H1 (cell line): ENCODE data around the gene GSTM2. TPM values are rescaled to one million over a fixed set of nuclear protein-coding genes. Genes with fewer than 3 reads are reported as not detected.

ENCODE experiments used
- CTCF ChIA-PET: fragments of 300-600 bp; sonication (Branson Sonifier 250); formaldehyde crosslinking; loops from one replicate; lab custom pipeline; 2021; ENCODE audit not compliant: partially characterized antibody; lab: Charles Lee
- POLR2A ChIA-PET: fragments of 300-600 bp; sonication (Branson Sonifier 250); formaldehyde crosslinking; loops from one replicate; lab custom pipeline; 2021; ENCODE audit warnings: inconsistent platforms; ENCODE audit not compliant: partially characterized antibody; lab: Charles Lee
- DNase-seq, 2 experiments: peaks; one replicate each; pipeline versions ENCODE4 v3.0.0 to v3.0.0-alpha.2; 2010 to 2022; ENCODE audit warnings: low spot score in 2 of 2, low read depth in 1 of 2, mixed read lengths in 1 of 2
- FAIRE-seq: peaks from 2 replicates; lab custom pipeline; 2011; peaks lifted over from hg19 to GRCh38; lab: Jason Lieb, UNC
- H2AFZ ChIP-seq: 2 replicates; pipeline ENCODE4 v1.8.1; 2012; ENCODE audit warnings: low read length, inconsistent platforms
- H2AK5ac ChIP-seq: 2 replicates; pipeline ENCODE4 v1.6.1; 2013; ENCODE audit warnings: low read depth, low read length
- H2BK120ac ChIP-seq: replicated peaks from 2 replicates; pipeline ENCODE3; 2013; ENCODE audit warnings: low read depth, low read length, inconsistent platforms
- H2BK12ac ChIP-seq: 2 replicates; pipeline ENCODE4 v1.6.1; 2013; ENCODE audit warnings: low read depth, low read length
- H2BK15ac ChIP-seq: 2 replicates; pipeline ENCODE4 v1.6.1; 2013; ENCODE audit warnings: low read length
- H2BK20ac ChIP-seq: 2 replicates; pipeline ENCODE4 v1.6.1; 2013; ENCODE audit warnings: low read length
- H2BK5ac ChIP-seq: 2 replicates; pipeline ENCODE4 v1.6.1; 2013; ENCODE audit warnings: low read depth, low read length
- H3K14ac ChIP-seq: 2 replicates; pipeline ENCODE4 v1.6.1; 2013; ENCODE audit warnings: inconsistent platforms; ENCODE audit not compliant: insufficient read length
- H3K18ac ChIP-seq: 2 replicates; pipeline ENCODE4 v1.6.1; 2013; ENCODE audit warnings: low read length; ENCODE audit errors: extremely low read depth
- H3K23ac ChIP-seq: 2 replicates; pipeline ENCODE4 v1.6.1; 2013; ENCODE audit warnings: inconsistent platforms; ENCODE audit not compliant: insufficient read length
- H3K23me2 ChIP-seq: 2 replicates; pipeline ENCODE4 v1.6.1; 2013; ENCODE audit warnings: low read depth, low read length
- H3K27ac ChIP-seq: 2 replicates; pipeline ENCODE4 v1.6.1; 2011; ENCODE audit warnings: low read depth, low read length, inconsistent platforms
- H3K27me3 ChIP-seq, 4 experiments: replicated peaks in 1 of 4; 1 replicate in 1 of 4; 2 replicates in 3 of 4; pipeline versions ENCODE4 v1.6.1 to v1.8.1; 2011 to 2013; ENCODE audit warnings: low read length in 3 of 4, mild to moderate bottlenecking in 3 of 4, inconsistent platforms in 2 of 4, mixed read lengths in 2 of 4, moderate library complexity in 1 of 4; ENCODE audit not compliant: control insufficient read depth in 3 of 4, insufficient read depth in 3 of 4; ENCODE audit errors: extremely low read depth in 1 of 4
- H3K36me3 ChIP-seq, 4 experiments: 2 replicates each; pipeline versions ENCODE4 v1.6.1 to v1.8.1; 2011 to 2013; ENCODE audit warnings: mild to moderate bottlenecking in 4 of 4, low read length in 3 of 4, moderate library complexity in 2 of 4, control low read depth in 1 of 4, inconsistent platforms in 1 of 4; ENCODE audit not compliant: insufficient read depth in 4 of 4, control insufficient read depth in 2 of 4
- H3K4ac ChIP-seq: replicated peaks from 2 replicates; pipeline ENCODE3; 2013; ENCODE audit warnings: low read length, low read depth, mixed read lengths, inconsistent platforms; ENCODE audit not compliant: insufficient read length
- H3K4me1 ChIP-seq, 4 experiments: replicated peaks in 1 of 4; 1 replicate in 1 of 4; 2 replicates in 3 of 4; pipeline versions ENCODE4 v1.6.1 to v1.8.1; 2011 to 2013; ENCODE audit warnings: low read length in 3 of 4, inconsistent platforms in 2 of 4, mixed read lengths in 1 of 4; ENCODE audit not compliant: insufficient read depth in 4 of 4, control insufficient read depth in 3 of 4
- H3K4me2 ChIP-seq, 2 experiments: 2 replicates each; pipeline versions ENCODE4 v1.6.1 to v1.8.1; 2011 to 2013; ENCODE audit warnings: low read depth in 2 of 2, low read length in 2 of 2, control low read depth in 1 of 2, inconsistent platforms in 1 of 2, mild to moderate bottlenecking in 1 of 2; ENCODE audit not compliant: insufficient read depth in 1 of 2
- H3K4me3 ChIP-seq, 4 experiments: fragments of 200-600, 300-600 bp in 1 of 4; sonication (generic), shearing (Covaris generic), sonication (Bioruptor Twin) in 1 of 4; 2 replicates each; pipeline versions ENCODE4 v1.5.1 to v1.8.1; 2011 to 2016; ENCODE audit warnings: low read length in 4 of 4, low read depth in 3 of 4, control low read depth in 2 of 4, inconsistent platforms in 2 of 4, mild to moderate bottlenecking in 2 of 4, mixed read lengths in 1 of 4, moderate library complexity in 1 of 4; ENCODE audit not compliant: insufficient read depth in 2 of 4; ENCODE audit errors: extremely low read depth in 1 of 4
- H3K56ac ChIP-seq: replicated peaks from 2 replicates; pipeline ENCODE3; 2013; ENCODE audit warnings: low read depth, mild to moderate bottlenecking, mixed read lengths, low read length, inconsistent platforms; ENCODE audit not compliant: insufficient read length
- H3K79me1 ChIP-seq: 2 replicates; pipeline ENCODE4 v1.6.1; 2013; ENCODE audit warnings: low read depth, low read length, control low read depth
- H3K79me2 ChIP-seq, 2 experiments: 2 replicates each; pipeline versions ENCODE4 v1.6.1 to v1.8.1; 2012 to 2013; ENCODE audit warnings: low read length in 2 of 2, mild to moderate bottlenecking in 2 of 2, inconsistent platforms in 1 of 2; ENCODE audit not compliant: insufficient read depth in 2 of 2, control insufficient read depth in 1 of 2
- H3K9ac ChIP-seq, 4 experiments: replicated peaks in 1 of 4; 1 replicate in 1 of 4; 2 replicates in 3 of 4; pipeline versions ENCODE4 v1.6.1 to v1.8.1; 2011 to 2013; ENCODE audit warnings: low read depth in 3 of 4, low read length in 3 of 4, control low read depth in 2 of 4, mild to moderate bottlenecking in 2 of 4, moderate library complexity in 2 of 4, inconsistent platforms in 1 of 4; ENCODE audit errors: extremely low read depth in 1 of 4
- H3K9me3 ChIP-seq, 2 experiments: 2 replicates each; pipeline versions ENCODE4 v1.6.1 to v1.8.1; 2012 to 2013; ENCODE audit warnings: mild to moderate bottlenecking in 2 of 2, moderate library complexity in 2 of 2, control low read depth in 1 of 2, inconsistent platforms in 1 of 2, low read depth in 1 of 2, low read length in 1 of 2, mixed read lengths in 1 of 2; ENCODE audit not compliant: insufficient read depth in 2 of 2
- H4K20me1 ChIP-seq, 2 experiments: replicated peaks in 1 of 2; 2 replicates each; pipeline versions ENCODE3 to v1.8.1; 2011 to 2013; ENCODE audit warnings: inconsistent platforms in 2 of 2, low read length in 2 of 2, mild to moderate bottlenecking in 1 of 2; ENCODE audit not compliant: insufficient read depth in 2 of 2, control insufficient read depth in 1 of 2
- H4K5ac ChIP-seq: 2 replicates; pipeline ENCODE4 v1.6.1; 2013; ENCODE audit warnings: low read length, low read depth, mixed read lengths, inconsistent platforms; ENCODE audit not compliant: insufficient read length
- H4K8ac ChIP-seq: 2 replicates; pipeline ENCODE4 v1.8.0; 2013; ENCODE audit warnings: mild to moderate bottlenecking, moderate library complexity, low read length, inconsistent platforms; ENCODE audit not compliant: insufficient read depth; ENCODE audit errors: extremely low read depth
- H4K91ac ChIP-seq: replicated peaks from 2 replicates; pipeline ENCODE3; 2013; ENCODE audit warnings: low read length, mixed read lengths, inconsistent platforms; ENCODE audit not compliant: insufficient read length
- POLR2A ChIP-seq, 2 experiments: IDR thresholded peaks; 1 replicate in 1 of 2; 2 replicates in 1 of 2; pipeline ENCODE4 v1.6.1; 2011; ENCODE audit warnings: low read depth in 2 of 2, low read length in 2 of 2, mild to moderate bottlenecking in 2 of 2; ENCODE audit errors: control extremely low read depth in 1 of 2
- RFX5 ChIP-seq: IDR thresholded peaks from 2 replicates; pipeline ENCODE4 v1.6.1; 2011; ENCODE audit warnings: low read depth, low read length, improper control_type of control experiment, borderline replicate concordance
- TBP ChIP-seq: IDR thresholded peaks from 2 replicates; pipeline ENCODE4 v1.6.1; 2011; ENCODE audit warnings: low read depth, low read length, improper control_type of control experiment
- WGBS, 2 experiments: shearing (Covaris generic) in 1 of 2; methylation state at CpG; one replicate each; pipeline versions ENCODE4 v1.1.6 to v1.1.7; 2013 to 2015; ENCODE audit warnings: low lambda C conversion rate in 2 of 2, mixed read lengths in 2 of 2, inconsistent platforms in 1 of 2, low coverage in 1 of 2, missing lambda C conversion rate in 1 of 2; ENCODE audit not compliant: insufficient replicate concordance in 2 of 2, insufficient coverage in 1 of 2, insufficient read length in 1 of 2; ENCODE audit errors: extremely low coverage in 1 of 2, missing lambda C conversion rate in 1 of 2; 5-methylcytosine and 5-hydroxymethylcytosine counted together
- polyA plus RNA-seq, 7 experiments: library from polyadenylated mRNA; depleted of rRNA in 3 of 7; stranded (reverse) in 5 of 7; unstranded in 2 of 7; fragments of >200 nt in 5 of 7; fragments of 200-250 nt in 2 of 7; gene quantifications; 1 replicate in 5 of 7; 2 replicates in 1 of 7; 4 replicates in 1 of 7; pipeline versions ENCODE4 v1.2.1 to v1.2.3, GENCODE V29; 2011 to 2013; ENCODE audit warnings: missing spikeins in 2 of 7, mixed read lengths in 2 of 7
- total RNA-seq: library from RNA; stranded (reverse); fragmentation: NEBNext Ultra II Directional; extraction: Animal tissue kit (Norgen Biotek cat#: 25700); gene quantifications from 2 replicates; pipeline ENCODE4 v1.2.1, GENCODE V29; 2021

GSTM2 gene
- total and polyA plus RNA-seq, 2 of the 8 experiments (the other 6 are each of a cell fraction or from before 2014, with no cell fraction given) = 9.6 to 23.1 TPM

DNA sequence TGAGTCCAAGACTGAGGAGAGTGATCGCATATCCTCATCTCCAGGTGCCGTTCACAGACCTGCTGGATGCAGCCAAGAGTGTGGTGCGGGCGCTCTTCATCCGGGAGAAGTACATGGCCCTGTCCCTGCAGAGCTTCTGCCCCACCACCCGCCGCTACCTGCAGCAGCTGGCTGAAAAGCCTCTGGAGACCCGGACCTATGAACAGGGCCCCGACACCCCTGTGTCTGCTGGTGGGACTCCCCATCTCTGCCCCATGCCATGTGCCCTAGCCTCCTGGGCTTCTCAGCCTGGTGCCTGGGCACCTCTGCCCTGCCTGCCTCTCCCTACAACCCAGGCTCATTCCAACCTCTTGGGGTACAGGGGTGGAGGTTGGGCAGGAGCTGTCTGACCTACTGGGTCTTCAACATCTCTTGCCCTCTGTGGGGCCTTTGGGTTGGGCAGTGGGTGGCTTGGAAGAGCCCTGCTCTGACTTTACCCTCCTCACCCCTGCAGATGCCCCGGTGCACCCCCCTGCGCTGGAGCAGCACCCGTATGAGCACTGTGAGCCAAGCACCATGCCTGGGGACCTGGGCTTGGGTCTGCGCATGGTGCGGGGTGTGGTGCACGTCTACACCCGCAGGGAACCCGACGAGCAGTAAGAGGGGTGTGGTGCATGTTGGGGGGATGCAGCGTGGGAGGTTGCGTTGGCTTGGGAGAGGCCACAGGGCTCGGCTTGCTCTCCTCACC, 41.0 kb upstream of the GSTM2 start:
- ChIA-PET CTCF (interaction anchor here (0.7 to 10.4 kb wide), 8 partner anchors 10 to 144 kb away, joined by 3 to 73 read pairs (median 7); no protein-coding TSS in a partner anchor), POLR2A (interaction anchor here (0.8 to 3.0 kb wide), 4 partner anchors 10 to 78 kb away, joined by 3 to 16 read pairs (median 4); partner anchors contain the start of gene GNAI3)
- Histone ChIP-seq H4K20me1 (peaks cover 5 to 31% of the 10 kb centered on the region in 2 experiments), H3K9me3 (no peaks in the 10 kb centered on the region), H2BK20ac (no peak overlapping the region), H4K8ac (no peak overlapping the region), H4K5ac (no peak overlapping the region), H2BK12ac (no peak overlapping the region), H3K56ac (no peak overlapping the region), H3K36me3 (peaks cover 17 to 27% (median 24%) of the 10 kb centered on the region in 4 experiments), H3K4me3 (no peak overlapping the region), H3K23me2 (no peaks in the 10 kb centered on the region), H3K4ac (no peak overlapping the region), H2AK5ac (no peak overlapping the region), H3K4me1 (peaks cover 0 to 4% (median under 1%) of the 10 kb centered on the region in 4 experiments; a peak in 5 of 7 replicates), H3K14ac (no peak overlapping the region), H3K79me2 (peaks cover 0 to 28% of the 10 kb centered on the region in 2 experiments; a peak in 2 of 4 replicates), H3K27me3 (no peaks in the 10 kb centered on the region), H2AFZ (no peak overlapping the region), H3K23ac (no peak overlapping the region), H3K9ac (no peak overlapping the region), H2BK5ac (no peak overlapping the region), H4K91ac (no peak overlapping the region), H3K18ac (no peak overlapping the region), H3K4me2 (no peak overlapping the region), H3K27ac (no peak overlapping the region), H2BK120ac (no peak overlapping the region), H2BK15ac (no peak overlapping the region), H3K79me1 (peaks cover 10% of the 10 kb centered on the region)
- FAIRE-seq (no peak), DNase-seq (peak in 1 of 2 experiments; percentile 27)
- WGBS, 2 experiments = 94% methylated on average over 16 of the region's 21 CpGs; no CpG with 5 or more reads in 1 of the 2 experiments
- TF ChIP-seq TBP (no peak), RFX5 (no peak), POLR2A (IDR thresholded peaks at IDR 0.05; ENCODE audit: control extremely low read depth in 1 of 2, low read depth in 2 of 2, low read length in 2 of 2) (no peak)
